Stimulated activated naive B cell treated with anti-CD40 and anti-IgM and Interleukin-4, amounts not matched to agents 10 μg/mL and 1 μg/mL and 100 μg/mL, for 72 hours (primary cell): Measurements from ENCODE around the gene PLEKHA3.
A peak's percentile ranks its signal among the peaks of the same experiment; 100 is the strongest.

ENCODE experiments used
- ATAC-seq, 2 donors: fragments of 150-1000 bp; cut with Tn5 transposase; replicated peaks; 2 replicates each; pipeline ENCODE4 v1.10.0; 2021; ENCODE audit warnings: moderate library complexity in 1 of 2
- DNase-seq: peaks from one replicate; pipeline ENCODE4 v3.0.0; 2021
- H3K27ac Mint-ChIP-seq: one replicate; pipeline ENCODE4 v1.8.0; 2022; ENCODE audit warnings: mild to moderate bottlenecking, mixed read lengths
- H3K27me3 Mint-ChIP-seq, 2 donors: one replicate each; pipeline ENCODE4 v1.8.0; 2022; ENCODE audit warnings: mixed read lengths in 2 of 2
- H3K36me3 Mint-ChIP-seq, 2 donors: one replicate each; pipeline ENCODE4 v1.8.0; 2022; ENCODE audit warnings: mixed read lengths in 2 of 2, mild to moderate bottlenecking in 1 of 2
- H3K4me1 Mint-ChIP-seq, 2 donors: one replicate each; pipeline ENCODE4 v1.8.0; 2022; ENCODE audit warnings: mixed read lengths in 2 of 2, mild to moderate bottlenecking in 1 of 2
- H3K4me3 Mint-ChIP-seq, 2 donors: one replicate each; pipeline ENCODE4 v1.8.0; 2022; ENCODE audit warnings: mild to moderate bottlenecking in 2 of 2, mixed read lengths in 2 of 2, moderate library complexity in 1 of 2
- H3K9me3 Mint-ChIP-seq, 2 donors: one replicate each; pipeline ENCODE4 v1.8.0; 2022; ENCODE audit warnings: mixed read lengths in 2 of 2, mild to moderate bottlenecking in 1 of 2

The PLEKHA3 gene

GRCh38 chr2:178480227-178481181 is at the start of gene PLEKHA3:
PLEKHA3 (plus strand) TSS chr2:178480457; CDS start chr2:178480870, 413 bp downstream.
- Mint-ChIP-seq H3K4me1 (peaks cover 26 to 40% of the 10 kb centered on the region in 2 donors), H3K27ac (peak within 1 kb of the TSS; percentile 99), H3K36me3 (peaks cover 3 to 5% of the 10 kb centered on the region in 2 donors), H3K4me3 (peak within 1 kb of the TSS; percentile 95 to 96), H3K27me3 (no peaks in the 10 kb centered on the region), H3K9me3 (no peaks in the 10 kb centered on the region)
- ATAC-seq (peak; percentile 75), DNase-seq (peak; percentile 79)

GRCh38 chr2:178436662-178437061 is 43.6 kb upstream of the PLEKHA3 start:
- ATAC-seq (no peak), DNase-seq (no peak)
- H3K4me3 Mint-ChIP-seq = no peak overlapping the region
- no peaks in the 10 kb centered on the region for H3K27me3 Mint-ChIP-seq
- H3K36me3 Mint-ChIP-seq = peaks cover 27 to 46% of the 10 kb centered on the region in 2 donors
- no peak overlapping the region for H3K27ac Mint-ChIP-seq
- H3K4me1 Mint-ChIP-seq = no peaks in the 10 kb centered on the region
- no peaks in the 10 kb centered on the region for H3K9me3 Mint-ChIP-seq

- no peaks in the 10 kb centered on the region for H3K27me3 Mint-ChIP-seq
- H3K9me3 Mint-ChIP-seq = no peaks in the 10 kb centered on the region
- H3K27ac Mint-ChIP-seq = no peak overlapping the region
- H3K4me1 Mint-ChIP-seq = no peaks in the 10 kb centered on the region
- no peak for ATAC-seq
- DNase-seq = no peak
- H3K4me3 Mint-ChIP-seq = no peak overlapping the region
- peaks cover 25 to 46% of the 10 kb centered on the region in 2 donors for H3K36me3 Mint-ChIP-seq
Measured at GRCh38 chr2:178441426-178441825, 38.8 kb upstream of the PLEKHA3 start.

- DNase-seq (no peak), ATAC-seq (no peak)
- no peaks in the 10 kb centered on the region for H3K9me3 Mint-ChIP-seq
- H3K4me3 Mint-ChIP-seq = peak overlapping the region in 1 of 2 donors; percentile 30
- peak overlapping the region; percentile 60 for H3K27ac Mint-ChIP-seq
- H3K27me3 Mint-ChIP-seq = no peaks in the 10 kb centered on the region
- peaks cover 14 to 23% of the 10 kb centered on the region in 2 donors for H3K36me3 Mint-ChIP-seq
- peaks cover 12 to 23% of the 10 kb centered on the region in 2 donors for H3K4me1 Mint-ChIP-seq
Measured at GRCh38 chr2:178448968-178449661, 31.1 kb upstream of the PLEKHA3 start.

- H3K27me3 Mint-ChIP-seq = peaks cover 0 to 6% of the 10 kb centered on the region in 2 donors
- peaks cover 0 to 2% of the 10 kb centered on the region in 2 donors for H3K9me3 Mint-ChIP-seq
- H3K4me1 Mint-ChIP-seq = peaks cover 12 to 23% of the 10 kb centered on the region in 2 donors
- H3K27ac Mint-ChIP-seq = peak overlapping the region; percentile 96
- DNase-seq (peak; percentile 5), ATAC-seq (peak in 1 of 2 donors; percentile 5)
- peaks cover 12 to 17% of the 10 kb centered on the region in 2 donors for H3K36me3 Mint-ChIP-seq
- H3K4me3 Mint-ChIP-seq = peak overlapping the region; percentile 89 to 98
Measured at GRCh38 chr2:178449700-178450523, 30.3 kb upstream of the PLEKHA3 start.

- Mint-ChIP-seq H3K36me3 (peaks cover 10 to 12% of the 10 kb centered on the region in 2 donors), H3K27ac (peak overlapping the region; percentile 96), H3K4me3 (peak overlapping the region; percentile 89 to 98), H3K27me3 (peaks cover 0 to 7% of the 10 kb centered on the region in 2 donors), H3K9me3 (peaks cover 0 to 2% of the 10 kb centered on the region in 2 donors), H3K4me1 (peaks cover 12 to 23% of the 10 kb centered on the region in 2 donors)
- ATAC-seq (peak; percentile 65 to 66), DNase-seq (peak; percentile 79)
Measured at GRCh38 chr2:178450524-178450773, 29.8 kb upstream of the PLEKHA3 start.

- peak; percentile 96 for DNase-seq
- Mint-ChIP-seq H3K4me1 (peaks cover 12 to 23% of the 10 kb centered on the region in 2 donors), H3K9me3 (peaks cover 0 to 2% of the 10 kb centered on the region in 2 donors), H3K4me3 (peak within 1 kb of the TSS; percentile 98), H3K27me3 (peaks cover 0 to 7% of the 10 kb centered on the region in 2 donors), H3K27ac (peak within 1 kb of the TSS; percentile 99), H3K36me3 (peaks cover 10 to 12% of the 10 kb centered on the region in 2 donors)
- peak; percentile 85 to 90 for ATAC-seq
Measured at GRCh38 chr2:178450774-178451525, 29.3 kb upstream of the PLEKHA3 start, which contains the start of the genes PJVK and PRKRA. PJVK (plus strand) TSS chr2:178451378; CDS start chr2:178453410, 2,032 bp downstream. PRKRA (minus strand) TSS chr2:178451175; CDS start chr2:178451030, 145 bp downstream.

- ATAC-seq (no peak), DNase-seq (no peak)
- peaks cover 10 to 12% of the 10 kb centered on the region in 2 donors for H3K36me3 Mint-ChIP-seq
- peak overlapping the region; percentile 21 to 98 for H3K4me3 Mint-ChIP-seq
- H3K27me3 Mint-ChIP-seq = peaks cover 0 to 7% of the 10 kb centered on the region in 2 donors
- H3K9me3 Mint-ChIP-seq = peaks cover 0 to 2% of the 10 kb centered on the region in 2 donors
- H3K4me1 Mint-ChIP-seq = peaks cover 12 to 23% of the 10 kb centered on the region in 2 donors
- H3K27ac Mint-ChIP-seq = no peak overlapping the region
Measured at GRCh38 chr2:178452334-178452733, 27.9 kb upstream of the PLEKHA3 start.

- Mint-ChIP-seq H3K4me3 (no peak overlapping the region), H3K36me3 (peaks cover 10 to 11% of the 10 kb centered on the region in 2 donors), H3K9me3 (peaks cover 0 to 2% of the 10 kb centered on the region in 2 donors), H3K27me3 (peaks cover 0 to 7% of the 10 kb centered on the region in 2 donors), H3K27ac (no peak overlapping the region), H3K4me1 (peaks cover 12 to 22% of the 10 kb centered on the region in 2 donors)
- DNase-seq (no peak), ATAC-seq (no peak)
Measured at GRCh38 chr2:178452870-178453269, 27.4 kb upstream of the PLEKHA3 start.

GRCh38 chr2:178455947-178456346 is 24.3 kb upstream of the PLEKHA3 start:
- DNase-seq (no peak), ATAC-seq (no peak)
- H3K27ac Mint-ChIP-seq = no peak overlapping the region
- H3K27me3 Mint-ChIP-seq = peaks cover 0 to 7% of the 10 kb centered on the region in 2 donors
- peaks cover 0 to 1% of the 10 kb centered on the region in 2 donors for H3K36me3 Mint-ChIP-seq
- peaks cover 0 to 2% of the 10 kb centered on the region in 2 donors for H3K4me1 Mint-ChIP-seq
- no peak overlapping the region for H3K4me3 Mint-ChIP-seq
- H3K9me3 Mint-ChIP-seq = peaks cover 0 to 2% of the 10 kb centered on the region in 2 donors

- peaks cover 0 to 1% of the 10 kb centered on the region in 2 donors for H3K36me3 Mint-ChIP-seq
- H3K4me3 Mint-ChIP-seq = no peak overlapping the region
- H3K4me1 Mint-ChIP-seq = no peaks in the 10 kb centered on the region
- H3K27me3 Mint-ChIP-seq = peaks cover 0 to 7% of the 10 kb centered on the region in 2 donors
- H3K9me3 Mint-ChIP-seq = peaks cover 0 to 2% of the 10 kb centered on the region in 2 donors
- DNase-seq = no peak
- no peak for ATAC-seq
- no peak overlapping the region for H3K27ac Mint-ChIP-seq
Measured at GRCh38 chr2:178457390-178457886, 22.8 kb upstream of the PLEKHA3 start.

- DNase-seq = no peak
- no peaks in the 10 kb centered on the region for H3K27me3 Mint-ChIP-seq
- peaks cover 10 to 11% of the 10 kb centered on the region in 2 donors for H3K36me3 Mint-ChIP-seq
- H3K4me3 Mint-ChIP-seq = no peak overlapping the region
- no peaks in the 10 kb centered on the region for H3K4me1 Mint-ChIP-seq
- H3K27ac Mint-ChIP-seq = no peak overlapping the region
- no peak for ATAC-seq
- no peaks in the 10 kb centered on the region for H3K9me3 Mint-ChIP-seq
Measured at GRCh38 chr2:178469219-178469849, 10.9 kb upstream of the PLEKHA3 start.
